ENCODE data around the gene AP1S1.

DNA sequence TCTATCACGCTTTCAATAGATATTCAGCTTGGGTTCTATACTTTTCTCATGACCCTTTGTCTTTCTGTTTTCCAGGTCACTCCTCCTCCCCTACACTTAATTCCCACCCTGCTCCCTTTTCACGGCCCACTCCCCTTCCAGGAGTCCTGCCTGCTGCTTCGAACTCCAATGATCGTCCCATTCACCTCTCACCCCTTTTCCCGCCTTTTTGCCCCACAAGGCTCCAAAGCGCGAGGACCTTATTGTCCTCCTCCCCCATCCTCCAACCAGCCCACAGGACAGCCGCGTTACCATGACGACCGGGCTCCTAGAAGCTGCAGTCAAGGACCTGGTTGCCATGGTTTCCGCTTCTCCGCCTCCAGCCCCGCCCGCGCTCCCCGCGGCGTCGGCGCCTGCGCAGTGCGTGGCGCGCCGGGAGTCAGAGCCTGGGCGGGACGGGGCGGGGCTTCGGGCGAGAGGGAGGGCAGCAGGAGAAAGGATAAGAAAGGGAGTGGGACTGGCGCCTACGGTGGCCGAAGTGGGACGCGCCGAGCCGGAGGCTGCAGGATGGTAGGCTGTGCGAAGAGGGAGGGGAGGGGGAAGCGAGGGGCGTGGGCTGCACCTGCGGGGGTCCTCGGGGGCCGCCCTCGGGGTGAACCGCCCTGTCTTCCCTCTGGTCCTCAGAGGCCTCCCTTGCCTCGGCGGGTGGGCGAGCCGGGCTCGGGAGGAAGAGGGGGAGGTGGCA is at the start of gene AP1S1:
- TF ChIP-seq, protein P1, sequence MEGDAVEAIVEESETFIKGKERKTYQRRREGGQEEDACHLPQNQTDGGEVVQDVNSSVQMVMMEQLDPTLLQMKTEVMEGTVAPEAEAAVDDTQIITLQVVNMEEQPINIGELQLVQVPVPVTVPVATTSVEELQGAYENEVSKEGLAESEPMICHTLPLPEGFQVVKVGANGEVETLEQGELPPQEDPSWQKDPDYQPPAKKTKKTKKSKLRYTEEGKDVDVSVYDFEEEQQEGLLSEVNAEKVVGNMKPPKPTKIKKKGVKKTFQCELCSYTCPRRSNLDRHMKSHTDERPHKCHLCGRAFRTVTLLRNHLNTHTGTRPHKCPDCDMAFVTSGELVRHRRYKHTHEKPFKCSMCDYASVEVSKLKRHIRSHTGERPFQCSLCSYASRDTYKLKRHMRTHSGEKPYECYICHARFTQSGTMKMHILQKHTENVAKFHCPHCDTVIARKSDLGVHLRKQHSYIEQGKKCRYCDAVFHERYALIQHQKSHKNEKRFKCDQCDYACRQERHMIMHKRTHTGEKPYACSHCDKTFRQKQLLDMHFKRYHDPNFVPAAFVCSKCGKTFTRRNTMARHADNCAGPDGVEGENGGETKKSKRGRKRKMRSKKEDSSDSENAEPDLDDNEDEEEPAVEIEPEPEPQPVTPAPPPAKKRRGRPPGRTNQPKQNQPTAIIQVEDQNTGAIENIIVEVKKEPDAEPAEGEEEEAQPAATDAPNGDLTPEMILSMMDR (IDR thresholded peaks at IDR 0.05) = no peak
- TF ChIP-seq EP300 (IDR thresholded peaks at IDR 0.05) = no peak
- TF ChIP-seq POLR2A (IDR thresholded peaks at IDR 0.05; ENCODE audit: low read depth) = no peak
- peak; percentile 71 to 84 for TF ChIP-seq POLR2AphosphoS5 (IDR thresholded peaks at IDR 0.05)

Data from esophagus muscularis mucosa (tissue), 4 donors.